Thyroid gland (tissue), 4 donors: ENCODE measurements around the gene CLIC1. TPM values are rescaled to one million over a fixed set of nuclear protein-coding genes. Genes with fewer than 3 reads are reported as not detected.

Source experiments
- DNase-seq, 2 donors: peaks; one replicate each; pipeline ENCODE4 v3.0.0-alpha.2; 2019
- H3K27ac ChIP-seq, 3 donors: fragments of 200-600 bp; sonication (generic); 1 replicate in 2 of 3; 2 replicates in 1 of 3; pipeline ENCODE4 v1.5.1; 2016 to 2019; ENCODE audit warnings: mild to moderate bottlenecking in 1 of 3, moderate library complexity in 1 of 3
- H3K27me3 ChIP-seq: fragments of 200-600 bp; sonication (generic); one replicate; pipeline ENCODE4 v1.5.1; 2019
- H3K36me3 ChIP-seq, 2 donors: fragments of 200-600 bp; sonication (generic); one replicate each; pipeline ENCODE4 v1.5.1; 2016 to 2019
- H3K4me1 ChIP-seq, 2 donors: fragments of 200-600 bp; sonication (generic); one replicate each; pipeline ENCODE4 v1.5.1; 2017 to 2019
- H3K4me3 ChIP-seq, 3 donors: fragments of 200-600 bp; sonication (generic); replicated peaks in 1 of 3; 1 replicate in 2 of 3; 2 replicates in 1 of 3; pipeline ENCODE4 v1.5.1; 2016; ENCODE audit warnings: mild to moderate bottlenecking in 1 of 3
- H3K9me3 ChIP-seq: fragments of 200-600 bp; sonication (generic); one replicate; pipeline ENCODE4 v1.5.1; 2017
- POLR2A ChIP-seq, 2 donors: fragments of 450-650 bp; IDR thresholded peaks; one replicate each; pipeline ENCODE4 v1.6.1; 2017; ENCODE audit warnings: antibody characterized with exemption in 2 of 2, mild to moderate bottlenecking in 2 of 2, moderate library complexity in 1 of 2
- WGBS, 2 donors: methylation state at CpG; one replicate each; pipeline ENCODE4 v1.1.5; 2017; 5-methylcytosine and 5-hydroxymethylcytosine counted together
- intact Hi-C: fragments of 100-400 bp; cut with DNase I; formaldehyde crosslinking; loops from one replicate; pipeline ENCODE4 v1.15.1; 2023
- total RNA-seq, 4 donors: library from RNA; depleted of rRNA; stranded (reverse); fragments of >200 nt; gene quantifications; one replicate each; pipeline ENCODE4 v1.2.3, GENCODE V29; 2016
- TF ChIP-seq, protein P1 (sequence below), 6 experiments: fragments of 200-600 bp in 3 of 6; fragments of 450-650 bp in 3 of 6; sonication (generic) in 3 of 6; IDR thresholded peaks; one replicate each; pipeline ENCODE4 v1.5.1; 2016 to 2019; ENCODE audit warnings: antibody characterized with exemption in 6 of 6, mild to moderate bottlenecking in 2 of 6, inconsistent platforms in 1 of 6, moderate library complexity in 1 of 6

CLIC1 gene
- total RNA-seq, 4 donors from 2014 or later: 222 to 314 (median 247) TPM

GRCh38 chr6:31706599-31706998 lies 29.7 kb downstream of the CLIC1 start, which contains the start of gene LY6G6F:
Gene LY6G6F, plus strand, starts transcription at chr6:31706866. Its CDS starts 41 bp downstream, at chr6:31706907.
- intact Hi-C loops: no loop called here
- TF ChIP-seq, protein P1, sequence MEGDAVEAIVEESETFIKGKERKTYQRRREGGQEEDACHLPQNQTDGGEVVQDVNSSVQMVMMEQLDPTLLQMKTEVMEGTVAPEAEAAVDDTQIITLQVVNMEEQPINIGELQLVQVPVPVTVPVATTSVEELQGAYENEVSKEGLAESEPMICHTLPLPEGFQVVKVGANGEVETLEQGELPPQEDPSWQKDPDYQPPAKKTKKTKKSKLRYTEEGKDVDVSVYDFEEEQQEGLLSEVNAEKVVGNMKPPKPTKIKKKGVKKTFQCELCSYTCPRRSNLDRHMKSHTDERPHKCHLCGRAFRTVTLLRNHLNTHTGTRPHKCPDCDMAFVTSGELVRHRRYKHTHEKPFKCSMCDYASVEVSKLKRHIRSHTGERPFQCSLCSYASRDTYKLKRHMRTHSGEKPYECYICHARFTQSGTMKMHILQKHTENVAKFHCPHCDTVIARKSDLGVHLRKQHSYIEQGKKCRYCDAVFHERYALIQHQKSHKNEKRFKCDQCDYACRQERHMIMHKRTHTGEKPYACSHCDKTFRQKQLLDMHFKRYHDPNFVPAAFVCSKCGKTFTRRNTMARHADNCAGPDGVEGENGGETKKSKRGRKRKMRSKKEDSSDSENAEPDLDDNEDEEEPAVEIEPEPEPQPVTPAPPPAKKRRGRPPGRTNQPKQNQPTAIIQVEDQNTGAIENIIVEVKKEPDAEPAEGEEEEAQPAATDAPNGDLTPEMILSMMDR (IDR thresholded peaks at IDR 0.05): no peak
- TF ChIP-seq POLR2A (IDR thresholded peaks at IDR 0.05): no peak
- WGBS, 2 donors: 51 to 69% methylated on average over 3 of the region's 3 CpGs

DNA sequence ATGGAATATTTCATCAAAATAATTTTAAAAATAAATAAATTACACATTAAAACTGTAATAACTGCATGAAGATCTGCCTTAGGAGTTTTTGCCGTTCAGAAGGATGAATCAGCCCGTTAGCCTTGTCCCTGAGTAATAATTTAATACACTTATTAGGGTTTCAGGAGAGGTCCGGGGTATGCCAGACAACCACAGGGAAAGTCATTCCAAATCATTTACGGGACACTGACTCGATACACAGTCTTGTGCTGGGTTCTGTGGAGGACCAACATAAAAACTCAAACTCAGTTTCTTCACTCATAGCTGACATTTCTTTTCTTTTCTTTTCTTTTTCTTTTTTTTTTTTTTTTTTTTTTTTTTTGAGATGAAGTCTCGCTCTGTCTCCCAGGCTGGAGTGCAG lies 30.4 kb downstream of the CLIC1 start:
- Histone ChIP-seq H3K27me3 (no peaks in the 10 kb centered on the region), H3K9me3 (no peaks in the 10 kb centered on the region), H3K4me1 (peaks cover 17 to 23% of the 10 kb centered on the region in 2 donors), H3K27ac (no peak overlapping the region), H3K4me3 (no peak overlapping the region), H3K36me3 (no peaks in the 10 kb centered on the region)
- no peak for TF ChIP-seq POLR2A (IDR thresholded peaks at IDR 0.05)
- TF ChIP-seq, protein P1 (IDR thresholded peaks at IDR 0.05): no peak
- intact Hi-C loops: no loop called here
- WGBS, 2 donors: 93% methylated on average over 6 of the region's 6 CpGs
- no peak for DNase-seq

More at GRCh38 chr6:31706599-31706998, 29.7 kb downstream of the CLIC1 start, which contains the start of gene LY6G6F:
- Histone ChIP-seq H3K4me3 (no peak within 1 kb of the TSS), H3K9me3 (no peaks in the 10 kb centered on the region), H3K36me3 (no peaks in the 10 kb centered on the region), H3K4me1 (peaks cover 10 to 17% of the 10 kb centered on the region in 2 donors), H3K27me3 (no peaks in the 10 kb centered on the region), H3K27ac (no peak within 1 kb of the TSS)
- no peak for DNase-seq

DNA sequence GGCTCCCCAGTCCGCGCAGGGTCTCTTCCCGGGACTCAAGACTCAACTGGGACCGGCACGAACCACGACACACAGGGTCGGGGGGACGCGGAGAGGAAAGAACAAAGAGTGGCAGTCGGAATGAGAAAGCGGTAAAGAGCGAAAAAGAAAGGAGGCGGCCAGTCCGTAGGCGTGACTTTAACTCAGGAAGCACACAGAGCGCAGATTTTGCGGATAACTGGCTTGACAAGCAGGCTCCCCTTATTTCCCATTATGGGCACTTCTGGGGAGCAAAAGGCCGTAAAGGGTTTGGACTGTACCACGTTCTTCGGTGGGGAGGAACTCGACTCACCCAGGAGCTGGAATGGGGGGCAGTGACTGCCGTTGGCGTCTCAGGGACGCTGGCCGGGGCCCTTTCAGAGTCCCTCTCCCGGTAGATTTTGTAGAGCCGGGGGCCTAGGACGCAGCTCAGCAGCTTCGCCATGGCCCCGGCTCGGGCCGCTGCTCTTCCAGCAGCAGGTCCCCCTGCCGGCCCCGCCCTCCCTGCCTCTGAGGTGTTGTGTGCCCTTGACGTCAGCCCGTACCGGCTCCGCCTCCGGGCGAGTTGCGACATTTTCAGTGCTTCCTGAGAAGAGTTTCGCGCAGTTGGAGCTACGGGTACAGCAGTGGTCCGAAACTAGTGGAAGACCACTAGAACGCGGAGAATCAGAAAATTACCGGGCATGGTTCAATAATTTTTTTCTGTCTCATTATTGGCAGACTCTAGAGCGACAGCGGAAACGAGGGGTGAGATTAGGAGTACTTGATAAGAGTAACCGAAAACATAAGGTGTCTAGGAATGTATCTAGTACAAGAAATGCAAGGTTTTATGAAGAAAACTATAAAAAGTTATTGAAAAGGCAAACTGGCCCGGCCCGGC lies 33.3 kb downstream of the CLIC1 start, which contains the start of gene ABHD16A:
Gene ABHD16A, minus strand, starts transcription at position 506 of the 898 bp plus-strand sequence. Its CDS starts 43 bp downstream, at position 463.
- Histone ChIP-seq H3K9me3 (no peaks in the 10 kb centered on the region), H3K4me1 (peaks cover 20 to 21% of the 10 kb centered on the region in 2 donors), H3K36me3 (peaks cover 0 to 4% of the 10 kb centered on the region in 2 donors), H3K27me3 (no peaks in the 10 kb centered on the region), H3K4me3 (peak within 1 kb of the TSS; percentile 33 to 90 (median 75)), H3K27ac (peak within 1 kb of the TSS; percentile 95 to 99 (median 96))
- DNase-seq: peak; percentile 100
- peak; percentile 82 to 97 for TF ChIP-seq POLR2A (IDR thresholded peaks at IDR 0.05)
- TF ChIP-seq, protein P1 (IDR thresholded peaks at IDR 0.05): no peak
- WGBS, 2 donors: 1% methylated on average over 46 to 51 of the region's 54 CpGs
- intact Hi-C loops: loop anchor here (5.0 kb wide), 1 partner anchor 34 kb away; the partner anchor contains the start of gene CLIC1

DNA sequence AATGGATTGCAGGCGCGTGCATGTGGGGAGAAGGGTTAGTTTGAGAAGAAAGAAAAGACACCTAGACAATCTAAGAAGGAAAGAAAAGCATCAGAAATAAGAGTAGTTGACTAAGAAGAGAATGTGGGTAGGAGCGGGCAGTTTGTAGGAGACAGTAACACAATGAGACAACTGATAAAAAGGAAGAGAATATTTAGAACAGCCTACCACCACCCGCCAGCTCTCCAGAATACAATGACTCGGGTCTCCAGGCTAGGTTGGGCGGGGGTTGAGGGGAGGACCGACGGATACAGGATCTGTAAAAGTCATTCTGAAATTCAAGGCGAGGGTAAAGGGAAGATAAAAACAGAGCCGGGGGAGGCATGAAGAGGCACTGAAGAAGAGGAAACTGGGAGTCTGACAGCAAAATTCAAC lies 33.9 kb downstream of the CLIC1 start:
- DNase-seq: no peak
- peaks cover 0 to 4% of the 10 kb centered on the region in 2 donors for H3K36me3 ChIP-seq
- peak overlapping the region; percentile 33 to 90 (median 75) for H3K4me3 ChIP-seq
- H3K27ac ChIP-seq: peak overlapping the region; percentile 95 to 99 (median 96)
- intact Hi-C loops: loop anchor here (5.0 kb wide), 1 partner anchor 35 kb away; the partner anchor contains the start of gene CLIC1
- no peaks in the 10 kb centered on the region for H3K27me3 ChIP-seq
- 0 to 1% methylated on average over 10 of the region's 10 CpGs for WGBS, 2 donors
- TF ChIP-seq, protein P1 (IDR thresholded peaks at IDR 0.05): no peak
- TF ChIP-seq POLR2A (IDR thresholded peaks at IDR 0.05): no peak
- no peaks in the 10 kb centered on the region for H3K9me3 ChIP-seq
- peaks cover 20 to 21% of the 10 kb centered on the region in 2 donors for H3K4me1 ChIP-seq
